UCSD-AML1 (cell line): ENCODE measurements around the gene RBM33.

Source experiments
- DNase-seq: peaks from one replicate; lab custom pipeline; 2025; ENCODE audit not compliant: unreplicated experiment; lab: John Stamatoyannopoulos, UW

Gene RBM33

GRCh38 chr7:155741805-155742204, 97.3 kb downstream of the RBM33 start:
- DNase-seq: no peak

GRCh38 chr7:155743177-155743576, 98.7 kb downstream of the RBM33 start:
- DNase-seq: no peak

GRCh38 chr7:155744971-155745683, 100.7 kb downstream of the RBM33 start:
- DNase-seq: no peak

GRCh38 chr7:155745737-155746136, 101.3 kb downstream of the RBM33 start:
- no peak for DNase-seq

GRCh38 chr7:155746188-155746587, 101.7 kb downstream of the RBM33 start:
- no peak for DNase-seq

GRCh38 chr7:155747209-155747608, 102.7 kb downstream of the RBM33 start:
- DNase-seq: no peak

GRCh38 chr7:155749578-155749977, 105.1 kb downstream of the RBM33 start:
- DNase-seq: no peak

GRCh38 chr7:155750255-155751125, 106.0 kb downstream of the RBM33 start:
- DNase-seq: no peak

GRCh38 chr7:155751409-155751808, 106.9 kb downstream of the RBM33 start:
- no peak for DNase-seq

- no peak for DNase-seq
Observed at GRCh38 chr7:155752756-155753445, 108.4 kb downstream of the RBM33 start.

- DNase-seq: no peak
Observed at GRCh38 chr7:155753446-155753965, 109.0 kb downstream of the RBM33 start.

GRCh38 chr7:155754165-155754564, 109.7 kb downstream of the RBM33 start:
- no peak for DNase-seq

- no peak for DNase-seq
Observed at GRCh38 chr7:155755026-155755425, 110.6 kb downstream of the RBM33 start.

GRCh38 chr7:155756322-155756721, 111.9 kb downstream of the RBM33 start:
- no peak for DNase-seq

GRCh38 chr7:155758348-155758747, 113.9 kb downstream of the RBM33 start:
- no peak for DNase-seq

GRCh38 chr7:155759740-155760430, 115.4 kb downstream of the RBM33 start:
- no peak for DNase-seq

GRCh38 chr7:155761162-155761561, 116.7 kb downstream of the RBM33 start:
- no peak for DNase-seq

GRCh38 chr7:155762036-155762435, 117.6 kb downstream of the RBM33 start:
- no peak for DNase-seq

- no peak for DNase-seq
Observed at GRCh38 chr7:155762655-155763054, 118.2 kb downstream of the RBM33 start.

GRCh38 chr7:155763122-155763521, 118.7 kb downstream of the RBM33 start:
- no peak for DNase-seq
